ENCODE results near the gene TAF1D. TPM values are rescaled to one million over a fixed set of nuclear protein-coding genes. Genes with fewer than 3 reads are reported as not detected.

Gene TAF1D
- total and polyA plus RNA-seq, 10 of the 15 experiments (the other 5 are each of a cell fraction or from before 2014, with no cell fraction given) = 101 to 314 (median 199) TPM

DNA sequence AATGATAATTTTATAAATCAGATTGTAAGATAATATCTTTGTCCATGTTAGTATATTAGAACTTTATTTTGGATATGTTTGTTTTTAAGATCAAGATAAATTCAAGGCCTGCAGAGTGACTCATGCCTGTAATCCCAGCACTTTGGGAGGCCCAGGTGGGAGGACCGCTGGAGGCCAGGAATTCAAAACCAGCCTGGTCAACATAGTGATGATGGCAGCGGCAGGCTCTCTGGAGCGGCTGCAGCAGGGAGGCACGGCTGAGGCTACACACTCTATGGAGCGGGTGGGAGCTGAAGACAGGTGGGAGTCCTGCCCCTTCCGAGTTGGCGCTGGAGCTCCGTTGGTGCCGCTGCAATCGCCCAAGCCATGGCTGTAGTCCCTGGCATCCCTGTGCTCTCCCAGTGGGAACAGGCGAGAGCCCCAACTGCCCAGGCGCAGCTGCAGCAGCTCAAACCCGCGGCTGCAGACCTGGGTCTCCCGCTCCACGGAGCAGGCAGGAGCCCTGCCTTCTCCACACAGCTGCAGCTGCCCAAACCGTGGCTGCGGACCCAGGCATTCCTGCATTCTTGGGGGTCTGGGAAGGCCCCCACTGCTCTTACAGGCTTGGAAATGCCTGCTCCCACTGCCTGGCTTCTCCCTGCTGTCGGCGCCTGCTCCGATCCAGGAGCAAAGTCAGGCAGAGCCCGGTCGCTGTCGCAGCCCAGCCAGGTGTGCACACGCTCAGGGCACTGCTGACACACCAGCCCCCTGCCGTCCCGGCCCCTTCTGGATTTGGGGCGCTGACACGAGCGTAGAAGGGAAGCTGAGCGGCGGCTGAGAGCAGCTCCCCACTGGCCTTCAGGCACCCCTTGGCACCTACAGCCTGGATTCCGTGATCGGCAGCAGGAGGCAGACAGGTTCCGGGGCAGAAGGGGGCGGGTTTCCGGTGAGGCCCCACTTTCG, 16.9 kb upstream of the TAF1D start (continued):
- TF ChIP-seq, protein P1, sequence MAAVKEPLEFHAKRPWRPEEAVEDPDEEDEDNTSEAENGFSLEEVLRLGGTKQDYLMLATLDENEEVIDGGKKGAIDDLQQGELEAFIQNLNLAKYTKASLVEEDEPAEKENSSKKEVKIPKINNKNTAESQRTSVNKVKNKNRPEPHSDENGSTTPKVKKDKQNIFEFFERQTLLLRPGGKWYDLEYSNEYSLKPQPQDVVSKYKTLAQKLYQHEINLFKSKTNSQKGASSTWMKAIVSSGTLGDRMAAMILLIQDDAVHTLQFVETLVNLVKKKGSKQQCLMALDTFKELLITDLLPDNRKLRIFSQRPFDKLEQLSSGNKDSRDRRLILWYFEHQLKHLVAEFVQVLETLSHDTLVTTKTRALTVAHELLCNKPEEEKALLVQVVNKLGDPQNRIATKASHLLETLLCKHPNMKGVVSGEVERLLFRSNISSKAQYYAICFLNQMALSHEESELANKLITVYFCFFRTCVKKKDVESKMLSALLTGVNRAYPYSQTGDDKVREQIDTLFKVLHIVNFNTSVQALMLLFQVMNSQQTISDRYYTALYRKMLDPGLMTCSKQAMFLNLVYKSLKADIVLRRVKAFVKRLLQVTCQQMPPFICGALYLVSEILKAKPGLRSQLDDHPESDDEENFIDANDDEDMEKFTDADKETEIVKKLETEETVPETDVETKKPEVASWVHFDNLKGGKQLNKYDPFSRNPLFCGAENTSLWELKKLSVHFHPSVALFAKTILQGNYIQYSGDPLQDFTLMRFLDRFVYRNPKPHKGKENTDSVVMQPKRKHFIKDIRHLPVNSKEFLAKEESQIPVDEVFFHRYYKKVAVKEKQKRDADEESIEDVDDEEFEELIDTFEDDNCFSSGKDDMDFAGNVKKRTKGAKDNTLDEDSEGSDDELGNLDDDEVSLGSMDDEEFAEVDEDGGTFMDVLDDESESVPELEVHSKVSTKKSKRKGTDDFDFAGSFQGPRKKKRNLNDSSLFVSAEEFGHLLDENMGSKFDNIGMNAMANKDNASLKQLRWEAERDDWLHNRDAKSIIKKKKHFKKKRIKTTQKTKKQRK (IDR thresholded peaks at IDR 0.05; ENCODE audit: low read depth, low read length) = no peak

- CTCF ChIA-PET = interaction anchor here (1.9 kb wide), 1 partner anchor 10 kb away, joined by 7 read pairs; no protein-coding TSS in a partner anchor
- TF ChIP-seq SREBF2 (IDR thresholded peaks at IDR 0.05; ENCODE audit: low read length) = no peak
- TF ChIP-seq, protein P2, sequence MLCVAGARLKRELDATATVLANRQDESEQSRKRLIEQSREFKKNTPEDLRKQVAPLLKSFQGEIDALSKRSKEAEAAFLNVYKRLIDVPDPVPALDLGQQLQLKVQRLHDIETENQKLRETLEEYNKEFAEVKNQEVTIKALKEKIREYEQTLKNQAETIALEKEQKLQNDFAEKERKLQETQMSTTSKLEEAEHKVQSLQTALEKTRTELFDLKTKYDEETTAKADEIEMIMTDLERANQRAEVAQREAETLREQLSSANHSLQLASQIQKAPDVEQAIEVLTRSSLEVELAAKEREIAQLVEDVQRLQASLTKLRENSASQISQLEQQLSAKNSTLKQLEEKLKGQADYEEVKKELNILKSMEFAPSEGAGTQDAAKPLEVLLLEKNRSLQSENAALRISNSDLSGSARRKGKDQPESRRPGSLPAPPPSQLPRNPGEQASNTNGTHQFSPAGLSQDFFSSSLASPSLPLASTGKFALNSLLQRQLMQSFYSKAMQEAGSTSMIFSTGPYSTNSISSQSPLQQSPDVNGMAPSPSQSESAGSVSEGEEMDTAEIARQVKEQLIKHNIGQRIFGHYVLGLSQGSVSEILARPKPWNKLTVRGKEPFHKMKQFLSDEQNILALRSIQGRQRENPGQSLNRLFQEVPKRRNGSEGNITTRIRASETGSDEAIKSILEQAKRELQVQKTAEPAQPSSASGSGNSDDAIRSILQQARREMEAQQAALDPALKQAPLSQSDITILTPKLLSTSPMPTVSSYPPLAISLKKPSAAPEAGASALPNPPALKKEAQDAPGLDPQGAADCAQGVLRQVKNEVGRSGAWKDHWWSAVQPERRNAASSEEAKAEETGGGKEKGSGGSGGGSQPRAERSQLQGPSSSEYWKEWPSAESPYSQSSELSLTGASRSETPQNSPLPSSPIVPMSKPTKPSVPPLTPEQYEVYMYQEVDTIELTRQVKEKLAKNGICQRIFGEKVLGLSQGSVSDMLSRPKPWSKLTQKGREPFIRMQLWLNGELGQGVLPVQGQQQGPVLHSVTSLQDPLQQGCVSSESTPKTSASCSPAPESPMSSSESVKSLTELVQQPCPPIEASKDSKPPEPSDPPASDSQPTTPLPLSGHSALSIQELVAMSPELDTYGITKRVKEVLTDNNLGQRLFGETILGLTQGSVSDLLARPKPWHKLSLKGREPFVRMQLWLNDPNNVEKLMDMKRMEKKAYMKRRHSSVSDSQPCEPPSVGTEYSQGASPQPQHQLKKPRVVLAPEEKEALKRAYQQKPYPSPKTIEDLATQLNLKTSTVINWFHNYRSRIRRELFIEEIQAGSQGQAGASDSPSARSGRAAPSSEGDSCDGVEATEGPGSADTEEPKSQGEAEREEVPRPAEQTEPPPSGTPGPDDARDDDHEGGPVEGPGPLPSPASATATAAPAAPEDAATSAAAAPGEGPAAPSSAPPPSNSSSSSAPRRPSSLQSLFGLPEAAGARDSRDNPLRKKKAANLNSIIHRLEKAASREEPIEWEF (IDR thresholded peaks at IDR 0.05; ENCODE audit: insufficient replicate concordance, low read depth, low read length) = no peak
Measured at GRCh38 chr11:93757301-93757700, 16.0 kb upstream of the TAF1D start.

More at GRCh38 chr11:93757301-93757700, 16.0 kb upstream of the TAF1D start:
- no peaks in the 10 kb centered on the region for H4K20me1 ChIP-seq (ENCODE audit: control insufficient read depth, insufficient read depth)
- H2AFZ ChIP-seq (ENCODE audit: control insufficient read depth, low read depth, low read length) = no peak overlapping the region
- H3K9me3 ChIP-seq (replicated peaks; ENCODE audit: control insufficient read depth, insufficient read depth, low read length) = no peaks in the 10 kb centered on the region
- 94% methylated on average over 3 of the region's 3 CpGs for WGBS (ENCODE audit: insufficient coverage, insufficient replicate concordance, low lambda C conversion rate, missing lambda C conversion rate)
- RAD21 ChIA-PET (ENCODE audit: unreplicated experiment) = interaction anchor here (1.4 kb wide), 1 partner anchor 27 kb away, joined by 5 read pairs; the partner anchor contains the start of gene MED17
- H3K27ac ChIP-seq (ENCODE audit: control insufficient read depth, insufficient read depth) = no peak overlapping the region; the same call in 1 of the 2 replicates
- in situ Hi-C loops (cut with MboI) (no loop called here), intact Hi-C loops (cut with micrococcal nuclease; ENCODE audit: unreplicated experiment) (no loop called here)
- no peaks in the 10 kb centered on the region for H3K27me3 ChIP-seq (replicated peaks in 1 of 2; ENCODE audit: control insufficient read depth in 2 of 2, insufficient read depth in 2 of 2, low read length in 1 of 2)
- SMC1A ChIA-PET (ENCODE audit: uncharacterized antibody, unreplicated experiment) = no interaction called here
- H3K79me2 ChIP-seq (ENCODE audit: control insufficient read depth, insufficient read depth, low read length) = no peaks in the 10 kb centered on the region
- FAIRE-seq = no peak
- H3K9ac ChIP-seq (ENCODE audit: control insufficient read depth, insufficient read depth, low read length) = no peak overlapping the region
- POLR2A ChIA-PET = interaction anchor here (0.7 to 2.2 kb wide), 3 partner anchors 14 to 28 kb away, joined by 4 to 27 read pairs (median 5); partner anchors contain the start of genes C11orf54, MED17 and TAF1D
- H3K4me2 ChIP-seq (ENCODE audit: control insufficient read depth, insufficient read depth) = no peak overlapping the region
- H3K36me3 ChIP-seq (ENCODE audit: control insufficient read depth in 2 of 2, insufficient read depth in 2 of 2, low read length in 1 of 2) = peaks cover 6% of the 10 kb centered on the region in 2 experiments; a peak in 3 of 4 replicates
- no peak overlapping the region for H3K4me3 ChIP-seq
- BruUV-seq (replicated peaks) = no TSS peak
- H3K4me1 ChIP-seq (ENCODE audit: control insufficient read depth, insufficient read depth, low read length) = peaks cover 3% of the 10 kb centered on the region; the same call in 1 of the 2 replicates
- ATAC-seq = no peak
- DNase-seq (ENCODE audit: low read depth, low spot score) = no peak

Data from GM12878 (cell line).